HG03139 (cell line): ENCODE results near the gene IPO9.
"Not testable (repeated sequence)": the region's sequence is repeated elsewhere in the genome, so short reads cannot be mapped to it uniquely, and the experiment has no call there.

Experiments used
- ATAC-seq: cut with Tn5 transposase; IDR thresholded peaks from one replicate; pipeline ENCODE4 v1.9.1; 2021; ENCODE audit not compliant: unreplicated experiment

IPO9 gene

DNA sequence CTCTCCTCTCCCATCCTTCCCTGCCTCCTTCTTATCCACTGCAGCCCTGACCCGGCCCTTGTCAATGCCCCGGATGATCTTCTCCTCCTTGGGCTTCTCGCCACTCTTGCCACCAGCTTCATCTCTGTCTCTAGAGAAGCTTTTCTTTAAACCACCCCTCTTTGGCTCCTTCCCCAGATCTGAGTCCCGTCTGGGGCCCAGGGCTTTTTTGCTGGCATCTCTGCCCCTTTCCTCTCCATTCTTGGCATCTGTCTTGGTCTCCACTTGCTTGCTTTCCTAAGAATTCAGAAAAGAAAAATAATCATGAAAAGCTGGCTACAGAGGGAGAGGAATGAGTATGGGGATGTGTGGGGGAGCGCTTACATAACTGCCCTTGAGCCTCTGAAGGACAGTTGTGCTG, 71.5 kb downstream of the IPO9 start:
- ATAC-seq = no peak

DNA sequence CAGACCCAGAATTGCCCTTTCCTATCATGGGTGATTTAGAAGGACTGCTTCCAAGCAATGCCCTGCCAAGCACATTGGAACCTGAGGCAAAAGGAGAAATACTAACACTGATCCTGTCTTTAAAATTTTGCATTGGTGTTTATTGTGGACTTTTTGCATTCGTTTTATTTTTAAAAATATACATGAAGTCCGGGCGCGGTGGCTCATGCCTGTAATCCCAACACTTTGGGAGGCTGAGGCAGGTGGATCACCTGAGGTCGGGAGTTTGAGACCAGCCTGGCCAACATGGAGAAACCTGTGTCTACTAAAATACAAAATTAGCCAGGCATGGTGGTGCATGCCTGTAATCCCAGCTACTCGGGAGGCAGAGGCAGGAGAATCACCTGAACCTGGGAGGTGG, 72.1 kb downstream of the IPO9 start:
- not testable (repeated sequence) for ATAC-seq

DNA sequence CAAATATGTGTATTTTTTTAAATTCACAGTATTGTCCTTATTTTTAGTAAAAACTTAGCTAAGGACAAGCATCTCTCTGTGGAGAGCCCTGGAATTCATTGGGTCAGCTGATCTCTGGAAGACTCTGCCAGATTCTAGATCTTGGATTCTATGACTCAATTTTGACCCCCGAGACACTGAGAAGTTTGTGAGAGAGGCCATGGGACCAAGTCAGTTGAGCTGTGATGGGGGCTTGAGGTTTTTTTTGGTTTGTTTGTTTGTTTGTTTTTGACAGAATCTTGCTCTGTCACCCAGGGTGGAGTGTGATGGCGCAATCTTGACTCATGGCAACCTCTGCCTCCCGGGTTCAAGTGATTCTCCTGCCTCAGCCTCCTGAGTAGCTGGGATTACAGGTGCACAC, 73.2 kb downstream of the IPO9 start:
- ATAC-seq = no peak

DNA sequence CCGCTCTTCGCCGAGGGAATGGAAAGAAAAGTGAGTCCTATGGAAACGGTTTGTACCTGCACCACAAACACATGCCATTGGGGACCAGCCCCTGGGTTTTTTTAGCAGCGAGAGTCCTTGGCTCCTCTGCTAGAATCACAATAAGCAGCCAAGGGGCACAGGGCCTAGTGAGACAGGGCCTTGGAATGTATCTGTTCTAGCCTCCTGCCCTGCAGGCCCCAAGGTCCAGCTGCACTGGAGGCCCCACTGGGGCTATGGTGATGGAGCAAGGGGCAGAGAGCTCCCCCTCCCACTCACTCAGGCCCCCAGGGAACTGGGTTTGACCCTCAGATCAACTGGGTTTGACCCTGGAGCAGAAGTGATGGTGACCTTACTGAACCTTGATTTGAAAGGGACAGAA, 74.2 kb downstream of the IPO9 start:
- ATAC-seq = no peak

DNA sequence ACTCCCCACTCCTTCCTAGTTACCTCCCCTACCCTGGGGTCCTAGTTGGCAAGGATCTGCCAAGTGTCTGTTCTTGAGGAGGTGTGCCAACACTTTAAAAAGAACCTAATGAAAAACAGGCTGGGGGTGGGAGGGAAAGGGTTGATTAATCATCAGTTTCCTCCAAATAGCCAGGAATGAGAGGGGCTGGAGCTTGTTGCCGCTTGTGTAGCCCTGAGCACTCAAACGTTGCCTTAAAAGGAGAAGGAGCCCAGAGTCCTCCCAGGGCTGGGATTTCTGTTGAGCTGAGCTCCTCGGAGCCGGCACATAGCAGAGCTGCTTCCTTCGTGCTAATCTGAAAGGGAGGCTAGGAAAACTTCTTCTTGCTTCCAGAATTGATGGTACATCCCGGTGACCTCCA, 75.6 kb downstream of the IPO9 start:
- ATAC-seq = no peak

DNA sequence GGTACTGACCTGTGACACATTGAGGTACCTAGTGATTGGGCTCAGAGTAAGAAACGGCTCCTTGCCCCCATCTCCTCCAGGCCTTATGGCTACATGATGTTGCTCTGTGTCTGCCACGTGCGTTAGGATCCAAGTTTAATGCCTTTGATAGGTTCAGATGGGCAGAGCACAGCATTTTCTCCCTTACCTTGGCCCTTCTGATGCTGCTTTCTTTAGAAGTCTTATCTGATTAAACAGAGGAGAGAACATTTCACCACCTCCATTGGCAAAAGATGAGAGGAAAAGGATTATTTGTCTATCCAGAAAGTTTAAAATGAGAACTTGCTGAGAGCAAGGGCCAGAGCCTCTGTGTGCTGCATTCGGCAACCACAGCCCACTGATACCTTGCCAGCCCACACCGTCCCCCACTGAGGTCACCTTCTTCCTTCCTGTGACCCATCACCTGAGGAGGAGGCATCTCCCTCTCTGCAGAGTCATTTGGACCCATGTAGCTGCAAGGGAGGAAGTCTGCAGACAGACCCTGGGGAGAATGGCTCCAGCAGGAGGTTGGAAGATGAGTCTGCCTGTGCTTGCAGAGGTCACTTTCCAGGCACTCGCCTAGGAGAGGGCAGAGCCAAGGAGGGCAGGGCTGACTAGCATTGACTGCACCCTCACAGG, 76.4 kb downstream of the IPO9 start:
- no peak for ATAC-seq

DNA sequence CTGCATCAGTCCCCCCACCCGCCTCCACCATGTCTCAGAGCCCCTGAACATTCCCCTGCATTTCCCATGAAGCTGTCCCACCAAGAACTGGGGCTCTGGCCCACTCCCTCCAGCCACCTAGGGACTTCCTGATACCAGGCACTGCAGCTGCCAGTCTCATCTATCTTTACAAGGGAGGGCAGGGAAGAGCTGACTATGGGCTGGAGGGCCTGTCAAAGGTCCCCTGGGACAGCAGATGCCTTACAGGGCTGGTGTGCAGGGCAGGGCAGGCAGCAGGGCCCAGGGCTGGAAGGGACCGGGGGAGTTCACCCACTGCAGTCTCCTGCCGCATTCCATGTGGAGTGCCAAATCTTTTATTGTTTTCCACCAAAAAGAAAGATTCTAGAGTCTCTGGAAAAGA, 77.4 kb downstream of the IPO9 start:
- ATAC-seq = no peak

DNA sequence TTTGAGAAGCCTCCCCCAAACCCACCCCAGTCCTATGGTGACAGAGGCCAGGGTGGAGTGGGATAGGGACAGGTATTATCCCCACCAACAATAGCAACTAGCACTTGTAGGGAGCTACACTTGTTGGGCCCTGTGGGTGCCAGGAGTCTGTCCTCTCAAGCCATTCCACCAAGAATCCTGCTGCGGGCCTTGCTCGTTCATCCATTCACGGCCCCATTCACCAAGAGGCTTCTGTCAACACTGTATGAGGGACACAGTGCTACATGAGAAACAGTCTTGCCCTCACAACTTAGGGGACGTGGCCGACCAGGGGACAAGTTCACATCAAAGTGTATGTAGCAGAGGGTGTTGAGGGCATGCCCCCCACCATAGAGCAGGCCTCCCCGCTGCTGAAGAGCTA, 78.7 kb downstream of the IPO9 start:
- ATAC-seq = no peak

DNA sequence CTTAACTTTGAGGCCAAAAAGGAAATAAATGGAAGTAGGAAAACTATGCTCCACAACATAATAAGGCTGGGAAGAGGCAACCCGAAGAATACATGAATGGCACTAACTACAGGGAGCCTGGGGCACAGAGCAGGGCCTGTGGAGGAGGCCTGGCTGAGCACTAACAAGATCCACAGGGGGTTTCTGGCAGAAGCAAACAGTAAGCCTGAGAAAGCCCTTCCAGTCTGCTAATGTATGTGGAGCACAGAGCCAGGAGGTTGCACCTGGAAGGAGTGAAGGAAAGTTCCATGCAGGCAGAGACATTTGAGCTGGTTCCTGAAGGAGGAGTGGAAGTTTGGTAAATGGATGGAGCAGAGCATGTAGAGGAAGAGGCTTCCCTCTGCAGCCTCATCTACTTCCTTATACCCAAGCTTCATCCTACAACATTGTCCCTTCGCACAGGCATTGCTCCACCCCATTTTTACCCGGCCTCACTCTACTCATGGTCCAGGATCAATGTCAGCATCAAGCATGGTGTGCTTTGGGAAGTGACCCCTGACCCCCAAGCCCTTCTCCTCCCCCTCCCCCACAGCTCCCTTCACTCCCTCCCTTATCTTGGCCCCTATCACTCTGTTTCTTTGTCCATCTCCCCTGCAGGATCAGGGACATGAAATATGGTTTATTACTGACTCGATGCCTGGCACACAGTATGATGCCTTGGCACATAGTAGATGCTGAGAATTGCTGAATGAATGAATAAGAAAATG, 83.0 kb downstream of the IPO9 start:
- ATAC-seq = no peak

DNA sequence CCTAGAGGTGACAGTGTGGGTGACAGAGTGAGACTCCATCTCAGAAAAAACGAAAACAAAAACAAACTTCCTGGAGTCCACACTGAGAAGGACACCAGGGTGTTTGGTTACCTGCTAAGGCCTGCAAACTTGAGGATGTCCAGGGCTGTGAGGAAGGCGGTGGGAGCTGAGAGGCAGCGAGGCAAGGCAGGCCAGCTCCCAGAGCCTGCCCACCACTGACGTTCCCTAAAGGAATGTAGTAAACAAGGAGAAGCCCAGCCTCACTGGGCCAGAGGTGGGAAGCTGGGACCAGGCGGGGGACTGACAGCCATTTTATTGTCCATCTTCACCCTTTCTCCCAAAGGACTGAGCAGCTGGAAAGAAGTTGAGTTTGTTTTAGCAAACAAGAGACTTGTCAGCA, 83.9 kb downstream of the IPO9 start:
- ATAC-seq = no peak

DNA sequence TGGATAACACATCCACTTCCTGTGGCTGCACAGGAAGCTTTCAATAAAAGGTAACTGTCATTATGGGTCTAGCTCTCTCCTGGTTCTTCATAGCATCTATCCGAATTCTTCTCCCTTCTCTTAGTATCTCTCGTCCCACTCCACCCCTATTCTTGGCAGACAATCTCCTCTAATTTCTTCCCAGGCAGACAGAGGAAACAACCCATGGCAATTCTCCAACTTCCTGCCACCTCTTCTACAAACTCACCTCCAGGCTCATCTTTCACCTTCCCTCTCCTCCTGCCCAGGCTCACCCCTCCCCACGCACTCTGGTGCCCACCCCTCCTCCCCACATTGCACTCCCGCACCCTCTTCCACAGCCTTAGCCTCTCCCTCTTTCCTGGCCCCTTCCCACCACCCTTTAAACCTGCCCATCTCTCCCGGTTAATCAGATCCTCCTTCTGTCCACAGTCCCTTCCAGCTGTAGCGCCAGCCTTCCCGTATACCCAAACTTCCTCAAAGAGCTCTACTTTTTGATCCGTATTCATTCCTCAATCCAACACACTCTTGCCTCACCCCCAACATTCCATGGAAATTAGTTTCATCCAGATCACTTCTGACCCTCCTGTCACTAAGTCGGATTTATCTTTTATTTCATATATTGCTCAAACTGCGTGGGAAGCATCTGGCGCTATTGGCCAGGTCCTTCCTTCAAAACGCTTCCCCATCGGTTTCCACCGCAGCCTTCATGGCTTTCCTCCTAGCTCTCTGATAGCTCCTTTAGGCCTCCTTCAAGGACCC, 85.7 kb downstream of the IPO9 start:
- no peak for ATAC-seq

DNA sequence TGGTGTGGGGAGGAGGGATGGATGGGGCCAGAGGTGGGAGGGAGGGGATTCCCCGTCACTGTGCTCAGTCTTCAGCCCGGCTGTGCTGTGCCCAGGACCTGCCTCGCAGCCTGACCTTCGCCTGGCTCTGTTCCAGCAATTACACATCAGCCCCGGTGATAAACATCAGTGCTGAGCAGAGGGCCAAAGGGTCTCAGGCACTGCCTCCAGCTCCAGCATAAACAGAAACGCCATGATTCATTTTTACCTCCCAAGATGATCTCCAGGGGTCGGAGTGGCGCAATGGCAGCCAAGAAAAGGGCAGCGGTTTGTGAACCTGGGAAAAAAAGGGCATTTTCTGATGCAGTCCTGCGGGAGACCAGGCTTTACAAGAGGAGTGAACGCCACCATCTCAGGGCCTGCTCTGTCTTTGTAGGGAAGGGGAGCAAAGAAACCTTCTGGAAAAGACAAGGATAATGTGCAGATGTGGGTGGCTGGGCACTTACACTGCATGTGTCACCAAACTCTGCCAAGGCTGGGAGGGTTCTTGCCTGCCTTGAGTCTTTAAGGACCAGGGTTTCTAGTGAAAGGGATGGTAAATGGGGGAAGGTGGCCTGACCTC, 87.8 kb downstream of the IPO9 start:
- ATAC-seq = no peak

DNA sequence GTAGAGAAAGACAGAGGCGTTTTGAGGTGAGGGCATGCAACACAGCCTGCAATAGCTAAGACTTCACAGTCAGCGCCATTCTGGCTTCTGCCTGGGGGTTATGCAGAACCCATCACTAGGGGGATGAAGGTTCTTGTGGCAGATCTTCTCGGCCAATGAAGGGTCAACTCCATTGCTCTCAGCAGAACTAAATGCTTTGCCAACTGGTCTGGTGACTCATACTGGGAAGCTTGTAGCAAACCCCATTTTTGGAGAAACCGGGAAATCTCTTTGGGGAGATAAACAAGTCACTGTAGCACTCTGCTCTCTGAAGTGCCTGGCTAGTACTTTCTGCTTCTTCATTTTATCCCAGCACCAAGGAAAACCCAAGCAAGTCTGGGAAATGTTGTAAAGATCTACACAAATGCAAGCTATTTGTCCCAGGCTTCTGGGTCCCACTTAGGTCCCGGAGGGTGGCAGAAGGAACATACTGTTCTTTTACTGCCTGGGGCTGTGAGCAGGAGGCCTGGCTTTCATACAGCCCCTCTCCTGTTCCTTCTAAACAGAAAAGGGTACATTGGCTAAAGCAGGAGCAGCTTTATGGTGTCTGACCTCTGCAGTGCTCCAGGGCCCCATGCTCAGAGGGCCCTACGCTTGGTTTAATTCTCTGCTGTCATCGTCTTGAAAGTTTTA, 88.5 kb downstream of the IPO9 start:
- ATAC-seq = no peak

DNA sequence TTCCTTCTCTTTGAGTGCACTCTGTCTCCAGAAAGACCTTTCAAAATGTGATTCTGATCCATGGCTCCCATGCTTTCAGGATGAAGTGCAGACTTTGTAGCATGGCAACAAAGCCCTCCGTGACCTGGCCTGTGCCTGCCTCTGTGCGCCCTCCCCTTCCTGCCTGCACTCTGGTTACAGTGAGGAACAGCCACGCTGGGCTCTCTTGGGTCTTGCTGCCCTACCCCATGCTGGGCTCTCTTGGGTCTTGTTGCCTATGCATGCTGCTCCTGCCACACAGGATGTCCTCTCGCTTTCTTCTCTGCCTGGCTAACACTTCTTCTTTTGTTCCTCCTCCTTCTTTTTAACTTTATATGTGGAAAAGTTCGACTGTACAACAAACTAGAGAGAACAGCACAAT, 89.4 kb downstream of the IPO9 start:
- ATAC-seq = no peak

DNA sequence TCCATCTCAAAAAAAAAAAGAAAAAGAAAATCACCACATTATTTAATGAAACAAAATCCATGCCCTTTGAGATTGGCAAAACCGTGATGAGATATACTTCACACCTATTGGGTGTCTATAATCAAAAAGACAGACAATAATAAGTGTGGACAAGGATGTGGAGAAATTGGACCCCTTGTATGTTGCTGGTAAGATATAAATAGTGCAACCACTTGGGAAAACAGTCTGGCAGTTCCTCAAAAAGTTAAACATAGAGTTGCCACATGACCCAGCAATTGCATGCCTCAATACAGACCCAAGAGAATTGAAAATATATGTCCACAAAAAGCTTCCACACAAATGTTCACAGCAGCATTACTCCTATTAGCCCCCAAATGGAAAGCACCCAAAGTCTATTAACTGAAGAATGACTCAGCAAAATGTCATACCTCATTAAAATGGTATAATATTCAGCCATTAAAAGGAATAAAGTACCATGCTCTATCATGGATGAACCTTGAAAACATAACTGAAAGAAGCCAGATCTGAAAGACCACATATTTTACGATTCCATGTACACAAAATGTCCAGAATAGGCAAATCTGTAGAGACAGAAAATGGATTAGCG, 93.1 kb downstream of the IPO9 start:
- no peak for ATAC-seq

DNA sequence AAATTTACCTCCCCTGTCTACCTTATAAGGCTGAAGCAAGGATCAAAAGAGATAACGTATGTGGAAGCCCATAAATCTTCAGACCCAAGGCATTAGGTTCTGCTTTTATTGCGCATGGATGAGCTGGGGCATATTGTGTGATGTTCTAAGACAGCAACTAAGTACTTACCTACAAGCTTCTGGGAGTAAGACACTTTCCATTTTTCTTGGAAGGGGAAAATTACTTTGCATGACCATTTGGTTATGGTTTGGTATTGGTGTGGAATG, 96.3 kb downstream of the IPO9 start:
- ATAC-seq = no peak

DNA sequence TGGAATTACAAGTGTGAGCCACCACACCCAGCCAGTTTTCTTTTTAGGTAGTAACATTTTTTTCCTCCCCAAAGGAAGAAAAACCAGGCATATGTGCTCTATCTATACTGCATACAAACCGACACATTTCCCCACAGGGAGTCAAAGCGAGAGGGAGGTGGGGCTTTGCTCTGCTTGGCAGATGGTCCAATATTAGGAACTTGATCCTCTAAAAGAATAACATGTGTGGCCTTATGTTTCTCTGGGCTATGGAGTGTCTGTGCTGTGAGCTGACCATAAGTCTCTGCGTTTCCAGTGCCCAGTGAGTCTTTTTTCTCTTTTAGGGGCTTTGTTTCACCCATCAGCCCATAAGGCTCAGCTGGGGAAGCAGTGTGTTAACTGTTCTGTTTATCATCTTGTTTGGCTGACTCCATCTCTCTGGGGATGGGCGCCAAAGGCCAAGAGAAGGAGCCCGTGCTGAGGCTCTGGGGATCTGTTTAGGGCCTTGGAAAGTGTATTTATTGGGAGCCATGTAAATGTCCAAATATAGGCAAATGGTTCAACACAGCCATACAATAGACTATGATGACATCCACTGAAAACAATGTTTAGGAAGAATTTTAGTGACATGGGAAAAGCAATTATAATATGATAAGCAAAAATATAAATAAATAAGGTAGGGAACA, 97.2 kb downstream of the IPO9 start:
- no peak for ATAC-seq

DNA sequence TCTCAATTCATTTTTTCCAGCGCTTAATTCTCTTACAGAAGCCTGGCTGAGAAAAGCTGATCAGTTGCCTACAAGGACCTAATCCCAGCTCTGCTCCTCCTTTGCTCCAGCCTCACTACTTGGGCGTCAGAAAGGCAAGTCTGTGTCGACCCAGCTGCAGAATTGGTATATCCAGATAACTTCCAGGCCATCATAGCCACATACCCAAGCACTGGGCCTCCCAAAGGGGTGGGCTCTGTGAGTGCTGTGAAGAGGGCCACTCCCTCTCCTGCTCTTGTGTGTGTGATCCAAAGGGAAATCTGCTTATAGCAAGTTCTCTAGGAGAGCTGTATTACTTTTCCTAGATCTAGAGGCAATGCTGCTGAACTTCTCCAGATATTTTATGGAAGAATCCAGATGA, 99.3 kb downstream of the IPO9 start:
- ATAC-seq = no peak

DNA sequence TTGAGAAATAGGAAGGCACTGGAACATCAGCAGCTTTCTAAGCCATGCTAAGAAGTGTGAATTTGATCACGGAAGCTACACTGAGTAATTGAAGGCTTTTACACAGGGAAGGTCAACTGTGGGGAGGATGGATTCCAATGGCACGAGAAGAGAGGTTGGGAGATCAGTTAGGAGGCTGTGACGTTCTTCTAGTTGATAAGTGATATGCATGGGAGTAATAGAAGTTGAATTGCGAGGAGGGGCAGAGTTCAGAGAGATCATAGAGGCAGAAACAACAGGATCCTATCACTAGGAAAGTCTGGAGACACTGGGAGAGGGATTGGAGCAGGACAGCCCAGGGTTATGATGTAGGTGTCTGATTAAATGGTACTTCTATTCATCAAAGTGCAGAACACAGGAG, 101.2 kb downstream of the IPO9 start:
- ATAC-seq = no peak

DNA sequence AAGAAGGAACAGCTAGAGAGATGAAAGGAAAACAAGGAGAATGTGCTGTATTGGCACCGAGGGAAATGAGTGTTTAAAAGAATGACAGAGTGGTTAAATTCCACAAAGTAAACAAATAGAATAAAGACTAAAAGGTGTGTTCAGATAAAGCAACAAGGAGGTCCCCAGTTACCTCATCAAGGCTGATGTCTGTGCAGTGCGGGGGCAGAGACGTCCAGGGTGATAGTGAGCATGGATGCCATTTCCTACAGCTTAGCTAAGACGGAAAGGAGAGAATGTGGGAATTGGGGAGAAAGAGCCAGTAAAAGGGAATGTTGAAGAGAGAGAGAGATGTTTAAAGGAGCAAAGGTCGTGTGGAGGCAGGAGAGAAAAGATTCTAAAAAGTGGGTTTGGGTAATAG, 101.8 kb downstream of the IPO9 start:
- no peak for ATAC-seq
